ENCODE data around the gene COLEC11.

Gene COLEC11

GRCh38 chr2:3626118-3626811 lies 31.4 kb downstream of the COLEC11 start:
- Histone ChIP-seq H3K27ac (no peak overlapping the region), H3K79me2 (ENCODE audit: insufficient read depth, low read depth) (no peaks in the 10 kb centered on the region), H4K20me1 (ENCODE audit: insufficient read depth) (no peaks in the 10 kb centered on the region), H3K9ac (no peak overlapping the region), H3K27me3 (ENCODE audit: insufficient read depth, low read depth) (no peaks in the 10 kb centered on the region), H3K4me1 (ENCODE audit: low read depth, poor library complexity, severe bottlenecking) (no peaks in the 10 kb centered on the region), H3K36me3 (ENCODE audit: insufficient read depth) (no peaks in the 10 kb centered on the region), H3K4me2 (no peak overlapping the region), H3K4me3 (IDR thresholded peaks at IDR 0.05; ENCODE audit: insufficient read depth, low read depth, low read length) (no peak overlapping the region), H2AFZ (ENCODE audit: low read depth) (no peak overlapping the region)
- no peak for TF ChIP-seq CTCF (conservative IDR thresholded peaks at IDR 0.05; ENCODE audit: low read depth, low read length)

GRCh38 chr2:3626812-3627499 lies 32.0 kb downstream of the COLEC11 start:
- H3K27ac ChIP-seq: no peak overlapping the region
- H3K4me1 ChIP-seq (ENCODE audit: low read depth, poor library complexity, severe bottlenecking): no peaks in the 10 kb centered on the region
- H3K4me3 ChIP-seq (IDR thresholded peaks at IDR 0.05; ENCODE audit: insufficient read depth, low read depth, low read length): no peak overlapping the region
- no peaks in the 10 kb centered on the region for H4K20me1 ChIP-seq (ENCODE audit: insufficient read depth)
- no peak overlapping the region for H3K9ac ChIP-seq
- no peak overlapping the region for H2AFZ ChIP-seq (ENCODE audit: low read depth)
- H3K36me3 ChIP-seq (ENCODE audit: insufficient read depth): no peaks in the 10 kb centered on the region
- H3K27me3 ChIP-seq (ENCODE audit: insufficient read depth, low read depth): no peaks in the 10 kb centered on the region
- TF ChIP-seq CTCF (conservative IDR thresholded peaks at IDR 0.05; ENCODE audit: low read depth, low read length): no peak
- no peaks in the 10 kb centered on the region for H3K79me2 ChIP-seq (ENCODE audit: insufficient read depth, low read depth)
- no peak overlapping the region for H3K4me2 ChIP-seq

GRCh38 chr2:3627500-3628100 lies 32.7 kb downstream of the COLEC11 start:
- H3K4me3 ChIP-seq (IDR thresholded peaks at IDR 0.05; ENCODE audit: insufficient read depth, low read depth, low read length): no peak overlapping the region
- H3K4me2 ChIP-seq: no peak overlapping the region
- H4K20me1 ChIP-seq (ENCODE audit: insufficient read depth): no peaks in the 10 kb centered on the region
- no peak overlapping the region for H3K27ac ChIP-seq
- no peak for TF ChIP-seq CTCF (conservative IDR thresholded peaks at IDR 0.05; ENCODE audit: low read depth, low read length)
- H3K4me1 ChIP-seq (ENCODE audit: low read depth, poor library complexity, severe bottlenecking): no peaks in the 10 kb centered on the region
- H3K9ac ChIP-seq: no peak overlapping the region
- H3K27me3 ChIP-seq (ENCODE audit: insufficient read depth, low read depth): no peaks in the 10 kb centered on the region
- H2AFZ ChIP-seq (ENCODE audit: low read depth): no peak overlapping the region
- H3K36me3 ChIP-seq (ENCODE audit: insufficient read depth): no peaks in the 10 kb centered on the region
- no peaks in the 10 kb centered on the region for H3K79me2 ChIP-seq (ENCODE audit: insufficient read depth, low read depth)

GRCh38 chr2:3628241-3628679 lies 33.3 kb downstream of the COLEC11 start:
- no peak overlapping the region for H3K4me3 ChIP-seq (IDR thresholded peaks at IDR 0.05; ENCODE audit: insufficient read depth, low read depth, low read length)
- no peaks in the 10 kb centered on the region for H3K36me3 ChIP-seq (ENCODE audit: insufficient read depth)
- TF ChIP-seq CTCF (conservative IDR thresholded peaks at IDR 0.05; ENCODE audit: low read depth, low read length): no peak
- no peak overlapping the region for H3K9ac ChIP-seq
- H3K4me2 ChIP-seq: no peak overlapping the region
- no peak overlapping the region for H2AFZ ChIP-seq (ENCODE audit: low read depth)
- no peaks in the 10 kb centered on the region for H3K4me1 ChIP-seq (ENCODE audit: low read depth, poor library complexity, severe bottlenecking)
- no peaks in the 10 kb centered on the region for H4K20me1 ChIP-seq (ENCODE audit: insufficient read depth)
- H3K27me3 ChIP-seq (ENCODE audit: insufficient read depth, low read depth): no peaks in the 10 kb centered on the region
- H3K27ac ChIP-seq: no peak overlapping the region
- H3K79me2 ChIP-seq (ENCODE audit: insufficient read depth, low read depth): no peaks in the 10 kb centered on the region

Data from KMS-11 (cell line).